K562 (cell line): ENCODE measurements around the gene SLC49A3. TPM values are rescaled to one million over a fixed set of nuclear protein-coding genes. Genes with fewer than 3 reads are reported as not detected.

ENCODE experiments used
- DIDO1 ChIP-seq: fragments of 450-650 bp; IDR thresholded peaks from 2 replicates; pipeline ENCODE4 v1.6.1; 2016; ENCODE audit warnings: low read depth, missing biosample characterization, missing genetic modification characterization
- ELF4 ChIP-seq: fragments of 450-650 bp; formaldehyde crosslinking; IDR thresholded peaks from 2 replicates; pipeline ENCODE4 v1.4.0; 2022; ENCODE audit warnings: missing genetic modification characterization
- IRF1 ChIP-seq: sonication (generic); formaldehyde crosslinking; IDR thresholded peaks from 2 replicates; pipeline ENCODE4 v1.8.0; 2022; ENCODE audit warnings: missing genetic modification reagents, mild to moderate bottlenecking, borderline replicate concordance
- NKRF ChIP-seq: fragments of 450-650 bp; IDR thresholded peaks from 2 replicates; pipeline ENCODE4 v1.6.1; 2016; ENCODE audit warnings: borderline replicate concordance
- RB1 ChIP-seq: fragments of 450-650 bp; IDR thresholded peaks from 2 replicates; pipeline ENCODE4 v1.6.1; 2017; ENCODE audit warnings: low read depth, mild to moderate bottlenecking
- RNF2 ChIP-seq: sonication (generic); IDR thresholded peaks from 2 replicates; pipeline ENCODE4 v1.6.1; 2016
- SRSF3 ChIP-seq: fragments of 200-400 bp; formaldehyde crosslinking; IDR thresholded peaks from 2 replicates; pipeline ENCODE4 v1.6.1; 2016; ENCODE audit warnings: mild to moderate bottlenecking, low read length, moderate library complexity; ENCODE audit not compliant: insufficient read depth
- TEAD1 ChIP-seq, 2 experiments: fragments of 450-650 bp in 1 of 2; sonication (generic) in 1 of 2; formaldehyde crosslinking; IDR thresholded peaks; 2 replicates each; pipeline versions ENCODE4 v1.4.0 to v1.8.0; 2020 to 2022; ENCODE audit warnings: mild to moderate bottlenecking in 2 of 2, missing genetic modification reagents in 1 of 2
- TFAP4 ChIP-seq: sonication (generic); formaldehyde crosslinking; IDR thresholded peaks from 2 replicates; pipeline ENCODE4 v1.8.0; 2022; ENCODE audit warnings: missing genetic modification reagents, mild to moderate bottlenecking, moderate library complexity, borderline replicate concordance
- ZBTB40 ChIP-seq, 2 experiments: fragments of 450-650 bp in 1 of 2; sonication (generic) in 1 of 2; formaldehyde crosslinking in 1 of 2; IDR thresholded peaks; 2 replicates each; pipeline versions ENCODE4 v1.7.1 to v1.9.0; 2016 to 2022; ENCODE audit warnings: inconsistent platforms in 1 of 2, mild to moderate bottlenecking in 1 of 2, missing genetic modification reagents in 1 of 2
- ZNF655 ChIP-seq: fragments of 250-450 bp; sonication (Bioruptor Pico); IDR thresholded peaks from 2 replicates; pipeline ENCODE4 v1.5.0; 2021
- ZNF764 ChIP-seq: fragments of 250-450 bp; sonication (Bioruptor Pico); IDR thresholded peaks from 2 replicates; pipeline ENCODE4 v1.4.0; 2020; ENCODE audit warnings: low read depth, mild to moderate bottlenecking, moderate library complexity
- polyA plus RNA-seq, 8 experiments: library from polyadenylated mRNA; depleted of rRNA in 4 of 8; stranded (reverse) in 5 of 8; unstranded in 3 of 8; fragments of >200 nt; fragmentation: Nextera tagmentation in 2 of 8; fragmentation: Illumina TruSeq in 1 of 8; extraction: Ambion mirVana in 2 of 8; extraction: Trizol in 1 of 8; gene quantifications; 2 replicates each; pipeline versions ENCODE4 v1.2.1 to v1.2.3, GENCODE V29; 2011 to 2014; ENCODE audit warnings: inconsistent platforms in 1 of 8, missing spikeins in 1 of 8
- total RNA-seq, 7 experiments: library from RNA; depleted of rRNA in 6 of 7; stranded (reverse); fragments of >200 nt in 6 of 7; fragmentation: Illumina TruSeq in 2 of 7; extraction: Trizol in 2 of 7; gene quantifications; 2 replicates each; pipeline versions ENCODE4 v1.2.1 to v1.2.3, GENCODE V29; 2011 to 2021; ENCODE audit warnings: low replicate concordance in 1 of 7

Gene SLC49A3
- total and polyA plus RNA-seq, 9 of the 15 experiments (the other 6 are each of a cell fraction or from before 2014, with no cell fraction given), result 0.24 to 0.41 TPM; not detected in 7

- no peak for TF ChIP-seq TFAP4 (CRISPR knock-in tag)
- no peak for TF ChIP-seq RNF2
- TF ChIP-seq NKRF, result no peak
- no peak for TF ChIP-seq TEAD1 (CRISPR knock-in tag; IDR thresholded peaks at IDR 0.05)
- TF ChIP-seq ZNF655 (CRISPR knock-in tag), result no peak
- TF ChIP-seq SRSF3, result no peak
- TF ChIP-seq ELF4, result no peak
- no peak for TF ChIP-seq RB1
- no peak for TF ChIP-seq IRF1
- TF ChIP-seq DIDO1, result no peak
- TF ChIP-seq ZNF764 (CRISPR knock-in tag), result no peak
- no peak for TF ChIP-seq ZBTB40 (IDR thresholded peaks at IDR 0.05)
- TF ChIP-seq ZBTB40 (CRISPR knock-in tag; IDR thresholded peaks at IDR 0.05), result no peak
These were observed 13.7 kb downstream of the SLC49A3 start (continued) for GRCh38 chr4:675036-675882.
